ENCODE data around the gene USP36.

DNA sequence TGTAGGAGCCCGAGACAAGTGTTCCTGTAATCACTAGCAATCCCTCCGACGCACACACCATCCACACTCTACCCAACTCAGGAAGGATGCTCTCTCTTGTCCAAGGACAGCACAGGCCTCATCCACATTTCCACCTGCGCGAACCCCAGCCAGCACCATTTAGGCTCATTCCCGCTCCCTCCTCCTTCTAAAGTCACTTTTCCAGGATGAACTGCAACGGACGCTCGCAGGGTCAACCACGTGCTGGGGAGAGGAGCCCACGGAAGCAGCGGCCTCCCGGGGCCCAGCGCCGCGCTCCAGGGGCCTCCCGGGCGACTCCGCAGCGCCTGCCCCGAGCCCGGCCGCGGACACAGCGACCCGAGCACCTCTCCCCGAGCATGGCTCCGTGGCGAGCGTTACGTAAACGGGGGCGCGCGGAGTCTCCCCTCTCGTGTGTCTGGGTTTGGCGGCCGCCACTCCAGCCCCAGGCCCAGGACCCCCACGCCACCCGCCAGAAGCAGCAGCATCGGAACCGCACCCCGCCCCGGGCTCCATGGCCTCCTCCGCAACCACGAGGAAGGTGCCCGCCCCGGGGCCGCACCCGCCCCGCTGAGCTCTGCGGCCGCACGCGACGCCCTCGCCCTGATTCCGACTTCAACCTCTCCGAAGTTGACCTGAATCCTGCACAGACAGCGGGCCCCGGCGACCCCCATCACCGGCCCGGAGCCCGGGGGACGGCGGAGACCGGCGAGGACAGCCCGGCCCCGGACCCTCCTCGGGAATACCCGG, 668 bp downstream of the USP36 start:
- TF ChIP-seq, protein P1, sequence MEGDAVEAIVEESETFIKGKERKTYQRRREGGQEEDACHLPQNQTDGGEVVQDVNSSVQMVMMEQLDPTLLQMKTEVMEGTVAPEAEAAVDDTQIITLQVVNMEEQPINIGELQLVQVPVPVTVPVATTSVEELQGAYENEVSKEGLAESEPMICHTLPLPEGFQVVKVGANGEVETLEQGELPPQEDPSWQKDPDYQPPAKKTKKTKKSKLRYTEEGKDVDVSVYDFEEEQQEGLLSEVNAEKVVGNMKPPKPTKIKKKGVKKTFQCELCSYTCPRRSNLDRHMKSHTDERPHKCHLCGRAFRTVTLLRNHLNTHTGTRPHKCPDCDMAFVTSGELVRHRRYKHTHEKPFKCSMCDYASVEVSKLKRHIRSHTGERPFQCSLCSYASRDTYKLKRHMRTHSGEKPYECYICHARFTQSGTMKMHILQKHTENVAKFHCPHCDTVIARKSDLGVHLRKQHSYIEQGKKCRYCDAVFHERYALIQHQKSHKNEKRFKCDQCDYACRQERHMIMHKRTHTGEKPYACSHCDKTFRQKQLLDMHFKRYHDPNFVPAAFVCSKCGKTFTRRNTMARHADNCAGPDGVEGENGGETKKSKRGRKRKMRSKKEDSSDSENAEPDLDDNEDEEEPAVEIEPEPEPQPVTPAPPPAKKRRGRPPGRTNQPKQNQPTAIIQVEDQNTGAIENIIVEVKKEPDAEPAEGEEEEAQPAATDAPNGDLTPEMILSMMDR (IDR thresholded peaks at IDR 0.05), result no peak
- TF ChIP-seq POLR2A (IDR thresholded peaks at IDR 0.05), result no peak
